HepG2 (cell line): ENCODE results near the gene TACC2. TPM values are rescaled to one million over a fixed set of nuclear protein-coding genes. Genes with fewer than 3 reads are reported as not detected.
A peak's percentile ranks its signal among the peaks of the same experiment; 100 is the strongest.

Source experiments
- ATRX ChIP-seq: sonication (generic); formaldehyde crosslinking; IDR thresholded peaks from 2 replicates; pipeline ENCODE4 v1.4.0; 2020; ENCODE audit warnings: missing genetic modification reagents, borderline replicate concordance
- CHCHD3 ChIP-seq: sonication (generic); formaldehyde crosslinking; IDR thresholded peaks from 2 replicates; pipeline ENCODE4 v1.8.0; 2022; ENCODE audit warnings: mild to moderate bottlenecking, missing genetic modification reagents, moderate library complexity
- ERF ChIP-seq: IDR thresholded peaks from 2 replicates; pipeline ENCODE4 v1.6.1; 2018; ENCODE audit warnings: missing biosample characterization, missing genetic modification reagents
- ESRRA ChIP-seq: sonication (generic); formaldehyde crosslinking; IDR thresholded peaks from 2 replicates; pipeline ENCODE4 v1.5.1; 2020; ENCODE audit warnings: mild to moderate bottlenecking, low read depth, missing genetic modification reagents
- GABPA ChIP-seq, 2 experiments: IDR thresholded peaks; 2 replicates each; pipeline ENCODE4 v1.6.1; 2011 to 2016; ENCODE audit warnings: low read depth in 2 of 2, low read length in 1 of 2, missing biosample characterization in 1 of 2, missing genetic modification characterization in 1 of 2
- HIC2 ChIP-seq: sonication (generic); formaldehyde crosslinking; IDR thresholded peaks from 2 replicates; pipeline ENCODE4 v1.9.0; 2022; ENCODE audit warnings: low read depth, missing genetic modification reagents
- HOXA3 ChIP-seq: sonication (generic); formaldehyde crosslinking; IDR thresholded peaks from 2 replicates; pipeline ENCODE4 v1.5.0; 2020; ENCODE audit warnings: missing genetic modification reagents
- JDP2 ChIP-seq: sonication (generic); formaldehyde crosslinking; IDR thresholded peaks from 2 replicates; pipeline ENCODE4 v1.8.1; 2022; ENCODE audit warnings: missing genetic modification reagents, borderline replicate concordance
- NFAT5 ChIP-seq: sonication (generic); formaldehyde crosslinking; IDR thresholded peaks from 2 replicates; pipeline ENCODE4 v1.4.0; 2020; ENCODE audit warnings: missing genetic modification reagents
- PCBP1 ChIP-seq: fragments of 200-400 bp; formaldehyde crosslinking; IDR thresholded peaks from 2 replicates; pipeline ENCODE4 v1.6.1; 2017; ENCODE audit warnings: mild to moderate bottlenecking, low read depth, low read length, borderline replicate concordance
- PHB2 ChIP-seq: fragments of 450-650 bp; IDR thresholded peaks from 2 replicates; pipeline ENCODE4 v1.6.1; 2018; ENCODE audit not compliant: partially characterized antibody
- POLR2AphosphoS5 ChIP-seq: IDR thresholded peaks from 2 replicates; pipeline ENCODE4 v1.6.1; 2012; ENCODE audit warnings: low read depth, low read length
- REXO4 ChIP-seq: sonication (generic); formaldehyde crosslinking; IDR thresholded peaks from 2 replicates; pipeline ENCODE4 v1.8.0; 2022; ENCODE audit warnings: missing genetic modification reagents, mild to moderate bottlenecking, borderline replicate concordance
- SAFB2 ChIP-seq: sonication (generic); formaldehyde crosslinking; IDR thresholded peaks from 2 replicates; pipeline ENCODE4 v1.5.1; 2020; ENCODE audit warnings: missing genetic modification reagents, low read depth, mild to moderate bottlenecking, borderline replicate concordance
- ZMYM4 ChIP-seq: sonication (generic); formaldehyde crosslinking; IDR thresholded peaks from 2 replicates; pipeline ENCODE4 v1.8.1; 2023; ENCODE audit warnings: mild to moderate bottlenecking, missing genetic modification reagents
- ZNF10 ChIP-seq: sonication (generic); formaldehyde crosslinking; IDR thresholded peaks from 2 replicates; pipeline ENCODE4 v1.4.0; 2020; ENCODE audit warnings: mild to moderate bottlenecking, low read depth, missing genetic modification reagents, borderline replicate concordance
- ZNF207 ChIP-seq: fragments of 450-650 bp; IDR thresholded peaks from 2 replicates; pipeline ENCODE4 v1.6.1; 2016; ENCODE audit warnings: antibody characterized with exemption, borderline replicate concordance
- ZNF253 ChIP-seq: sonication (generic); formaldehyde crosslinking; IDR thresholded peaks from 2 replicates; pipeline ENCODE4 v1.8.0; 2022; ENCODE audit warnings: mild to moderate bottlenecking, missing genetic modification reagents, borderline replicate concordance
- ZNF383 ChIP-seq: sonication (generic); formaldehyde crosslinking; IDR thresholded peaks from 2 replicates; pipeline ENCODE4 v1.4.0; 2020; ENCODE audit warnings: missing genetic modification reagents, mild to moderate bottlenecking, borderline replicate concordance
- ZNF510 ChIP-seq: sonication (generic); formaldehyde crosslinking; IDR thresholded peaks from 2 replicates; pipeline ENCODE4 v1.4.0; 2020; ENCODE audit warnings: low read depth, mild to moderate bottlenecking, missing genetic modification reagents
- ZNF616 ChIP-seq: sonication (generic); formaldehyde crosslinking; IDR thresholded peaks from 2 replicates; pipeline ENCODE4 v1.5.0; 2020; ENCODE audit warnings: low read depth, mild to moderate bottlenecking, missing genetic modification reagents
- ZNF792 ChIP-seq: IDR thresholded peaks from 2 replicates; pipeline ENCODE4 v1.6.1; 2016
- polyA plus RNA-seq, 8 experiments: library from polyadenylated mRNA; depleted of rRNA in 3 of 8; stranded (reverse) in 7 of 8; unstranded in 1 of 8; fragments of >200 nt; fragmentation: Illumina TruSeq in 4 of 8; extraction: Trizol in 4 of 8; gene quantifications; 2 replicates each; pipeline versions ENCODE4 v1.2.1 to v1.2.3, GENCODE V29; 2011 to 2016; ENCODE audit warnings: low read depth in 4 of 8, missing spikeins in 1 of 8, mixed read lengths in 1 of 8; ENCODE audit not compliant: insufficient read depth in 1 of 8
- total RNA-seq, 5 experiments: library from RNA; depleted of rRNA; stranded (reverse); fragments of >200 nt; fragmentation: Illumina TruSeq; extraction: Trizol; gene quantifications; 2 replicates each; pipeline ENCODE4 v1.2.3, GENCODE V29; 2016; ENCODE audit warnings: low read depth in 1 of 5

Gene TACC2
- total and polyA plus RNA-seq, 2 of the 13 experiments (the other 11 are each of a cell fraction or from before 2014, with no cell fraction given), result 11.8 to 16.0 TPM

DNA sequence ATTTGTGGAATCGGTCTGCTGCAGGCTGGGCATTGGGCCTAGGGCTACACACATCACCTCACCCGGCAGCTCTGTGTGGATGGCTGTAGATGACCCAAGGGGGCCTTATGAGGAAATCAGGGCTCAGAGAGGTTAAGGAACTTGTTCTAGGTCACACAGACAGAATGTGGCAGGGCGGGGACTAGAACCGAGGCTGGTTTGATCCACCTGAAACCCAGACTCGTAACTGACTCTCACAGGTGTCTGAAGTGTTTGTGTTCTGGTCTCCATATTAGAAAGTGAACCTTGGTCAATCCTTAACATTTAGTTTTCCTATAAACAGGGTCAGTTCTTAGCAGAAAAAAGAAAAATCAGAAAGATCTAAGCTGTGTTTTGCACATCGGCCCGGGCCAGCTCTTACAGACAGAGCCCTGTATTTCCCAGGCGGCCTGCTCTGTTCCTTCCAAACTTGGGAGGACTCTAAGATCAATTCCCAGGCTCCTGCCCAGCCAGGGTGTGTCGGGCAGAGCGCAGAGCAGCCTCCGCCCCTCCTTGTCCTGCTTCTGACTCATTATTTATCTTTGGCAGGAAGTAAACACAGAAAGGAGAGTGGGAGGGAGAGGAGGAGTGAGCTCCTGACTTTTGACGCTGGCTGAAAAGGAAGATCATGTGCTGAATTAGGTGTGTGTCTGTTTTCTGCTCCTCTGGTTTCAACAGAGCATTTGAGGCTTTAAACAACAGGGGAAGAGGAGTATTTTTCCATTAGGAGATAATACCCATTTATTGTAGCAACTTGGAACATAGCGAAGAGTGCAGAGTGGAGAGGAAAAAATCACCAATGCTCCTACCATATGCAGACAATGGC is 74.1 kb downstream of the TACC2 start (continued):
- TF ChIP-seq ATRX (CRISPR knock-in tag), result no peak
- no peak for TF ChIP-seq PCBP1
- no peak; the same call in 1 of the 2 replicates for TF ChIP-seq SAFB2 (CRISPR knock-in tag)
- no peak for TF ChIP-seq ZNF207
- TF ChIP-seq HIC2, result no peak
- peak; percentile 94 for TF ChIP-seq ZNF792 (CRISPR knock-in tag)
- peak; percentile 42 for TF ChIP-seq POLR2AphosphoS5
- no peak; the same call in 1 of the 2 replicates for TF ChIP-seq GABPA (IDR thresholded peaks at IDR 0.05; ENCODE audit: low read depth, low read length)
- TF ChIP-seq GABPA (CRISPR knock-in tag; IDR thresholded peaks at IDR 0.05; ENCODE audit: low read depth), result peak; percentile 83
- TF ChIP-seq ZNF383 (CRISPR knock-in tag), result no peak
- TF ChIP-seq ZNF10 (CRISPR knock-in tag), result no peak
- peak; percentile 77 for TF ChIP-seq ESRRA
- TF ChIP-seq NFAT5 (CRISPR knock-in tag), result no peak
- no peak for TF ChIP-seq ZNF510 (CRISPR knock-in tag)
- TF ChIP-seq CHCHD3 (CRISPR knock-in tag), result no peak
- TF ChIP-seq ERF (CRISPR knock-in tag), result peak; percentile 97
- no peak for TF ChIP-seq PHB2
- TF ChIP-seq REXO4 (CRISPR knock-in tag), result no peak
- TF ChIP-seq JDP2 (CRISPR knock-in tag), result no peak
- peak; percentile 73 for TF ChIP-seq HOXA3 (CRISPR knock-in tag)
- no peak for TF ChIP-seq ZNF253 (CRISPR knock-in tag)
- peak; percentile 80 for TF ChIP-seq ZMYM4 (CRISPR knock-in tag)
- no peak for TF ChIP-seq ZNF616
